ENCODE results near the gene STIMATE.
A peak's percentile ranks its signal among the peaks of the same experiment; 100 is the strongest.

STIMATE gene

GRCh38 chr3:52912885-52913731 lies 15.8 kb upstream of the STIMATE start:
- H3K4me1 Mint-ChIP-seq (ENCODE audit: low read depth), result no peaks in the 10 kb centered on the region
- no peaks in the 10 kb centered on the region for H3K9me3 Mint-ChIP-seq
- no peak for DNase-seq (ENCODE audit: low spot score)
- peaks cover 26% of the 10 kb centered on the region for H3K36me3 Mint-ChIP-seq (ENCODE audit: low read depth)
- no peak overlapping the region for H3K27ac Mint-ChIP-seq
- no peak overlapping the region for H3K4me3 Mint-ChIP-seq
- H3K27me3 Mint-ChIP-seq (ENCODE audit: low read depth), result no peaks in the 10 kb centered on the region

GRCh38 chr3:52910823-52911222 lies 13.5 kb upstream of the STIMATE start:
- H3K4me1 Mint-ChIP-seq (ENCODE audit: low read depth), result no peaks in the 10 kb centered on the region

GRCh38 chr3:52907497-52907896 lies 10.1 kb upstream of the STIMATE start:
- H3K36me3 Mint-ChIP-seq (ENCODE audit: low read depth), result peaks cover 36% of the 10 kb centered on the region
- H3K27me3 Mint-ChIP-seq (ENCODE audit: low read depth), result no peaks in the 10 kb centered on the region
- no peaks in the 10 kb centered on the region for H3K9me3 Mint-ChIP-seq
- H3K27ac Mint-ChIP-seq, result no peak overlapping the region
- H3K4me1 Mint-ChIP-seq (ENCODE audit: low read depth), result no peaks in the 10 kb centered on the region
- no peak for DNase-seq (ENCODE audit: low spot score)
- H3K4me3 Mint-ChIP-seq, result no peak overlapping the region

More at GRCh38 chr3:52910823-52911222, 13.5 kb upstream of the STIMATE start:
- Mint-ChIP-seq H3K27me3 (ENCODE audit: low read depth) (no peaks in the 10 kb centered on the region), H3K4me3 (no peak overlapping the region), H3K27ac (no peak overlapping the region), H3K36me3 (ENCODE audit: low read depth) (peaks cover 33% of the 10 kb centered on the region), H3K9me3 (no peaks in the 10 kb centered on the region)
- no peak for DNase-seq (ENCODE audit: low spot score)

GRCh38 chr3:52904552-52904951 lies 7.2 kb upstream of the STIMATE start:
- Mint-ChIP-seq H3K27ac (no peak overlapping the region), H3K4me3 (no peak overlapping the region)

GRCh38 chr3:52904000-52904399 lies 6.7 kb upstream of the STIMATE start:
- no peak overlapping the region for H3K27ac Mint-ChIP-seq

More at GRCh38 chr3:52904552-52904951, 7.2 kb upstream of the STIMATE start:
- no peaks in the 10 kb centered on the region for H3K27me3 Mint-ChIP-seq (ENCODE audit: low read depth)
- DNase-seq (ENCODE audit: low spot score), result no peak
- H3K4me1 Mint-ChIP-seq (ENCODE audit: low read depth), result no peaks in the 10 kb centered on the region
- peaks cover 27% of the 10 kb centered on the region for H3K36me3 Mint-ChIP-seq (ENCODE audit: low read depth)
- H3K9me3 Mint-ChIP-seq, result no peaks in the 10 kb centered on the region

GRCh38 chr3:52896613-52897012 lies 735 bp downstream of the STIMATE start:
- peaks cover 14% of the 10 kb centered on the region for H3K36me3 Mint-ChIP-seq (ENCODE audit: low read depth)
- peak overlapping the region; percentile 94 for H3K4me3 Mint-ChIP-seq
- no peak for DNase-seq (ENCODE audit: low spot score)
- H3K4me1 Mint-ChIP-seq (ENCODE audit: low read depth), result peaks cover 44% of the 10 kb centered on the region
- no peaks in the 10 kb centered on the region for H3K9me3 Mint-ChIP-seq
- H3K27ac Mint-ChIP-seq, result peak overlapping the region; percentile 67
- H3K27me3 Mint-ChIP-seq (ENCODE audit: low read depth), result no peaks in the 10 kb centered on the region

More at GRCh38 chr3:52904000-52904399, 6.7 kb upstream of the STIMATE start:
- DNase-seq (ENCODE audit: low spot score), result no peak
- Mint-ChIP-seq H3K4me1 (ENCODE audit: low read depth) (no peaks in the 10 kb centered on the region), H3K27me3 (ENCODE audit: low read depth) (no peaks in the 10 kb centered on the region), H3K9me3 (no peaks in the 10 kb centered on the region), H3K36me3 (ENCODE audit: low read depth) (peaks cover 26% of the 10 kb centered on the region), H3K4me3 (no peak overlapping the region)

- no peaks in the 10 kb centered on the region for H3K27me3 Mint-ChIP-seq (ENCODE audit: low read depth)
- H3K36me3 Mint-ChIP-seq (ENCODE audit: low read depth), result peaks cover 14% of the 10 kb centered on the region
- peak overlapping the region; percentile 94 for H3K4me3 Mint-ChIP-seq
- peak overlapping the region; percentile 67 for H3K27ac Mint-ChIP-seq
- H3K9me3 Mint-ChIP-seq, result no peaks in the 10 kb centered on the region
- peaks cover 48% of the 10 kb centered on the region for H3K4me1 Mint-ChIP-seq (ENCODE audit: low read depth)
- DNase-seq (ENCODE audit: low spot score), result no peak
Observed at GRCh38 chr3:52896151-52896550, 1.2 kb downstream of the STIMATE start.

- H3K4me1 Mint-ChIP-seq (ENCODE audit: low read depth), result peaks cover 48% of the 10 kb centered on the region
- peak; percentile 36 for DNase-seq (ENCODE audit: low spot score)
- H3K4me3 Mint-ChIP-seq, result peak overlapping the region; percentile 94
- no peaks in the 10 kb centered on the region for H3K9me3 Mint-ChIP-seq
- H3K36me3 Mint-ChIP-seq (ENCODE audit: low read depth), result peaks cover 14% of the 10 kb centered on the region
- peak overlapping the region; percentile 6 for H3K27ac Mint-ChIP-seq
- H3K27me3 Mint-ChIP-seq (ENCODE audit: low read depth), result no peaks in the 10 kb centered on the region
Observed at GRCh38 chr3:52895418-52895817, 1.9 kb downstream of the STIMATE start.

- DNase-seq (ENCODE audit: low spot score), result no peak
- H3K27ac Mint-ChIP-seq, result no peak overlapping the region
- no peak overlapping the region for H3K4me3 Mint-ChIP-seq
- H3K4me1 Mint-ChIP-seq (ENCODE audit: low read depth), result peaks cover 48% of the 10 kb centered on the region
- H3K27me3 Mint-ChIP-seq (ENCODE audit: low read depth), result no peaks in the 10 kb centered on the region
- H3K9me3 Mint-ChIP-seq, result no peaks in the 10 kb centered on the region
- peaks cover 16% of the 10 kb centered on the region for H3K36me3 Mint-ChIP-seq (ENCODE audit: low read depth)
Observed at GRCh38 chr3:52894756-52895155, 2.6 kb downstream of the STIMATE start.

GRCh38 chr3:52893723-52894122 lies 3.6 kb downstream of the STIMATE start:
- peak overlapping the region; percentile 83 for H3K27ac Mint-ChIP-seq
- peak overlapping the region; percentile 78 for H3K4me3 Mint-ChIP-seq

GRCh38 chr3:52892625-52893311 lies 4.6 kb downstream of the STIMATE start:
- H3K27ac Mint-ChIP-seq, result peak overlapping the region; percentile 83
- no peak for DNase-seq (ENCODE audit: low spot score)
- H3K4me1 Mint-ChIP-seq (ENCODE audit: low read depth), result peaks cover 47% of the 10 kb centered on the region

More at GRCh38 chr3:52893723-52894122, 3.6 kb downstream of the STIMATE start:
- Mint-ChIP-seq H3K27me3 (ENCODE audit: low read depth) (no peaks in the 10 kb centered on the region), H3K4me1 (ENCODE audit: low read depth) (peaks cover 48% of the 10 kb centered on the region), H3K9me3 (no peaks in the 10 kb centered on the region), H3K36me3 (ENCODE audit: low read depth) (peaks cover 16% of the 10 kb centered on the region)
- no peak for DNase-seq (ENCODE audit: low spot score)

GRCh38 chr3:52892290-52892624 lies 5.1 kb downstream of the STIMATE start:
- Mint-ChIP-seq H3K9me3 (no peaks in the 10 kb centered on the region), H3K36me3 (ENCODE audit: low read depth) (peaks cover 18% of the 10 kb centered on the region), H3K27me3 (ENCODE audit: low read depth) (no peaks in the 10 kb centered on the region), H3K4me3 (peak overlapping the region; percentile 78), H3K4me1 (ENCODE audit: low read depth) (peaks cover 47% of the 10 kb centered on the region), H3K27ac (peak overlapping the region; percentile 29)
- DNase-seq (ENCODE audit: low spot score), result no peak

More at GRCh38 chr3:52892625-52893311, 4.6 kb downstream of the STIMATE start:
- Mint-ChIP-seq H3K9me3 (no peaks in the 10 kb centered on the region), H3K4me3 (peak overlapping the region; percentile 78), H3K36me3 (ENCODE audit: low read depth) (peaks cover 18% of the 10 kb centered on the region), H3K27me3 (ENCODE audit: low read depth) (no peaks in the 10 kb centered on the region)

GRCh38 chr3:52891615-52892081 lies 5.7 kb downstream of the STIMATE start:
- Mint-ChIP-seq H3K36me3 (ENCODE audit: low read depth) (peaks cover 18% of the 10 kb centered on the region), H3K27ac (no peak overlapping the region), H3K4me1 (ENCODE audit: low read depth) (peaks cover 45% of the 10 kb centered on the region), H3K27me3 (ENCODE audit: low read depth) (no peaks in the 10 kb centered on the region), H3K9me3 (no peaks in the 10 kb centered on the region), H3K4me3 (no peak overlapping the region)
- DNase-seq (ENCODE audit: low spot score), result no peak

GRCh38 chr3:52891164-52891563 lies 6.2 kb downstream of the STIMATE start:
- no peak overlapping the region for H3K27ac Mint-ChIP-seq
- peak; percentile 22 for DNase-seq (ENCODE audit: low spot score)
- no peak overlapping the region for H3K4me3 Mint-ChIP-seq
- H3K4me1 Mint-ChIP-seq (ENCODE audit: low read depth), result peaks cover 40% of the 10 kb centered on the region
- H3K9me3 Mint-ChIP-seq, result no peaks in the 10 kb centered on the region
- no peaks in the 10 kb centered on the region for H3K27me3 Mint-ChIP-seq (ENCODE audit: low read depth)
- H3K36me3 Mint-ChIP-seq (ENCODE audit: low read depth), result peaks cover 18% of the 10 kb centered on the region
